ENCODE results near the gene NIBAN1.

DNA sequence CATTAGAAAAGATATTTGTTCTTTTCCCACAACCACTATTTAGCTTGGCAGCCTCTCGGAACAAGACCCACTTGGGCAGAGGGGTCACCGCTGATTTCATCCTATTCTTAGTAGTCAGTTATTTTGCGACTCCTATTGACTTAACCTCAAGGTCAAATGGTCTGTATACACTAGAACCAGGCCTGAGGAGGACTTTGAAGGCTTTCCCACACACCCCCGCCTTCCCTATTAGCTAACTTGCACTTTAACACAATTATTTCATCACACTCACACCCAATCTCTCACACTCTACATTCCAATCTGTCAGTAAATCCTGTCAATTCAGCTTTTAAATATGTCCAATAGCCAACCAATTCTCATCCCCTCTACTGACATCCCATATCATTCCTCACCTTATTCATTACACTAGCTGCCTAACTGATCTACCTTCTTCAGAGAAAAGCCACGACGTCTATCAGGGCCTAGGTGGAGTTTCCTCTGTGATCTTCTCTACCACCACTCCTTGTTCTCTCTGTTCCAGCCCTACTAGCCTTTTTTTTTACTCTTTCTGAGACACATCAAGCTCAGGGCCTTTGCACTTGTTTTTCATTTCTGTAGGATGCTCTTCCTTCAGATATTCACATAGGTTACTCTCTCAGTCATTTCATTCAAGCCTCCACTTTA lies 1.0 kb upstream of the NIBAN1 start:
- no peak for TF ChIP-seq CTCF (conservative IDR thresholded peaks at IDR 0.05; ENCODE audit: low read length)
- TF ChIP-seq EZH2phosphoT487 (IDR thresholded peaks at IDR 0.05; ENCODE audit: borderline replicate concordance): no peak

All from Loucy (cell line).